GM19372 (cell line): Measurements from ENCODE around the gene XAGE1A.
"Not testable (repeated sequence)": the region's sequence is repeated elsewhere in the genome, so short reads cannot be mapped to it uniquely, and the experiment has no call there.

Source experiments
- ATAC-seq: cut with Tn5 transposase; IDR thresholded peaks from one replicate; pipeline ENCODE4 v1.9.1; 2021; ENCODE audit warnings: mild to moderate bottlenecking, low read depth, moderate library complexity; ENCODE audit not compliant: unreplicated experiment

Gene XAGE1A, protein sequence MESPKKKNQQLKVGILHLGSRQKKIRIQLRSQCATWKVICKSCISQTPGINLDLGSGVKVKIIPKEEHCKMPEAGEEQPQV

DNA sequence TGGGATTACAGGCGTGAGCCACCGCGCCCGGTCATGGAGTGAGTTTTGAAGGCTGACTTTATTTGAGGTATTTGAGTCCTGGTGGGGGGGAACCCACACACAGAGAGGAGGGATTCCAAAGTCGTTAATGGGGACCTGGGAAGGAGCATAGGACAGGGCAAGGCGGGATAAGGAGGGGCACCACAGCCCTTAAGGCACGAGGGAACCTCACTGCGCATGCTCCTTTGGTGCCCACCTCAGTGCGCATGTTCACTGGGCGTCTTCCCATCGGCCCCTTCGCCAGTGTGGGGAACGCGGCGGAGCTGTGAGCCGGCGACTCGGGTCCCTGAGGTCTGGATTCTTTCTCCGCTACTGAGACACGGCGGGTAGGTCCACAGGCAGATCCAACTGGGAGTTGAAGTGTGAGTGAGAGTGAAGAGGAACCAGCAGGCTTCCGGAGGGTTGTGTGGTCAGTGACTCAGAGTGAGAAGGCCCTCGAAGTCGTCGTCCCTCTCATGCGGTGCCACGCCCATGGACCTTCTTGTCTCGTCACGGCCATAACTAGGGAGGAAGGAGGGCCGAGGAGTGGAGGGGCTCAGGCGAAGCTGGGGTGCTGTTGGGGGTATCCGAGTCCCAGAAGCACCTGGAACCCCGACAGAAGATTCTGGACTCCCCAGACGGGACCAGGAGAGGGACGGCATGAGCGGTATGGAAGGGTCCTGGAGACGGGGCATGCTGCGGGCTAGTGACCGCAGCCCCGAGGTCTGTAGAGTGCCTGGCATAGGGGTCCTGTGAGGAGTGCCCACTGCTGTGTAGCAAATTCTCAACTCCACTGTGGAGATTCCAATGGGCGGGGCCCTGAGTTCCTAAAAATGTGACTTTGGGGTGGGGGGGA is at the start of gene XAGE1A:
TSS of gene XAGE1A (plus strand) at position 264 of the 874 bp plus-strand sequence. CDS start 1,554 bp downstream, outside the sequence.
- ATAC-seq, result not testable (repeated sequence)

DNA sequence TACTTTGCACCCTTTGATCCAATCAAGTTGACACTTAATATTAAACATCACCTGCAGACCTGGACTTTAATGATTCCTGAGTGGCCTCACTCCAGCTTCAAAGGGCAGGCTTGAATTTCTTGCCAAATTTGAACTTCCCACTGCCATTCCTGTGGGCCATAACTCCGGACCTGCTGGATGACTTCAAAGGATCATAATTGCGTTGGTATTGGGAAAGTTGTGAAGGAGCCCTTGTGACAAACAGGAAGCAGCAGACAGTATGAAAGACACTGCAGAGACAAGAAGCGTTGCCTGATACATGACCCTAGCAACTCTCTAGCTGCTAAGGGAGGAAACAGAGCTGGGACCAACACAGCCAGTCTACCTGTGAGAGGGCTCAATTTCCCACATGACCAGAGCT is 43.6 kb upstream of the XAGE1A start:
- ATAC-seq, result not testable (repeated sequence)

DNA sequence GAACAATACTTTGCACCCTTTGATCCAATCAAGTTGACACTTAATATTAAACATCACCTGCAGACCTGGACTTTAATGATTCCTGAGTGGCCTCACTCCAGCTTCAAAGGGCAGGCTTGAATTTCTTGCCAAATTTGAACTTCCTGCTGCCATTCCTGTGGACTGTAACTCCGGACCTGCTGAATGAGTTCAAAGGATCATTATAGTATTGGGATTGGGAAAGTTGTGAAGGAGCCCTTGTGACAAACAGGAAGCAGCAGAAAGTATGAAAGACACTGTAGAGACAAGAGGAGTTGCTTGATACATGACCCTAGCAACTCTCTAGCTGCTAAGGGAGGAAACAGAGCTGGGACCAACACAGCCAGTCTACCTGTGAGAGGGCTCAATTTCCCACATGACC is 24.3 kb upstream of the XAGE1A start:
- ATAC-seq, result not testable (repeated sequence)

DNA sequence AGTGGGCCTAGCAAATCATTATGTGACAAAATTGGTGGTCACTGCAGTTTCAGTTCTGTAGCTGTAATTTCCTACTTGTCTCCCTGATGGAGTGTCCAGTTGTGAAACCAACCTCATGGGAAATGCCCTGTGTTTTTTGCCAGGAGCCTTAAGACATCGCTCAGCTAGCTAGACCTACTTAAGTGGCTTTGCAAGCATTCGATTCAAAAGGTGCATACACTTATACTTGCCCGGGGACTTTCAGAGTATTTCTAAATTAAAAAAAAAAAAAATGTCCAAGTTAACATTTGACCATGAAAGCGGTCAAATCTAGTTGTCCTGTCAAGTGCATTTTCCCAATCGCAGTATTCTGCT is 788 bp downstream of the XAGE1A start:
- not testable (repeated sequence) for ATAC-seq

DNA sequence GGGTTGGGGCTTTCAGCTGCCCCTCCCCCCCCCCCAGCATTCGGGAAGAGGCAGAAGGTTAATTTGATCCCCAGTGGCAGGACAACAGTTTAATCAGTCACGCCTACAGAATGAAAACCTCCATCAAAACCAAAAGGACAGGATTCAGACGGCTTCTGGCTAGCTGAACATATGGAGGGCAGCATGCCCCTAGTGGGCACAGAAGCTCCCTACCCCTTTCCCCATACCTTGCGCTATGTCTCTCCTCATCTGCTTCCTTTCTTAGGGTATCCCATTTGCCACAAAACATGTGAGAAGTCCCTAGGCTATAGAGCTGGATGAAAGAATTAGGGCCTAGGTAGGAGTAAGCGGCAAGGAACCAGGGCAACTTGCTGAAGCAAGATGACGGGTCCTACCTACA is 5.8 kb downstream of the XAGE1A start:
- not testable (repeated sequence) for ATAC-seq

DNA sequence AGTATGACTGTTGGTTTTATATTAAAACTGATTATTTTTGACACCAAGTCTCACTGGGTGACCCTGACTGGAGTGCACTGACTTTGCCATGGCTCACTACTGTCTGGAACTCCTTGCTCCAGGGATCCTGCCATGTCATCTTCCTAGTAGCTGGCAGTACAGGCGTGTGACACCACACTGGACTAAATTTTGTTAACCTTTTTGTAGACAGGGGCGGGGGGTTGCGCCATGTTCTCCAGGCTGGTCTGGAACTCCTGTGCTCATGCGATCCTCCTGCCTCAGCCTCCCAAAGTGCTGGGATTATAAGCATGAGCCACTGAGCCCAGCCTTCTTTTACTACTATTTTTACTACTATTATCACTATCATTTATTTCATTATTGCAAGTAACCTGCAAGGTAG is 8.9 kb downstream of the XAGE1A start:
- no peak for ATAC-seq

DNA sequence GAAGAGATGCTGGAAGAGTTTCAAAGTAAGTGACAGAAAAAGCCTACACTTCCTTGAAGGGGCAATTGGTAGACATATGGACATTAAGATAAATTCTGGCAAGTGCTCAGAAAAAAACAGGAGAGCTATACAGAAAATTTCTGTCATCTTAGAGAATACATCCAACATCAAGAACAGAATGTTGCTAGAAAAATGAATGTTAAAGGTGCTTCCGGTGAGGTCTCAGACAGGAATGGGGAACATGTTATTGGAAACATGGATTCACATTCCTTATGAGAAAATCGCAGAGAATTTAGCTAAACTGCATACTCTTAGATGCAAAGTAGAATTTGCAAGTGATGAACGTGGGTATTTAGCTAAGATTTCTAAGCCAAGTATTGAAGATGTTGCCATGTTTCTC is 11.7 kb downstream of the XAGE1A start:
- ATAC-seq, result no peak

DNA sequence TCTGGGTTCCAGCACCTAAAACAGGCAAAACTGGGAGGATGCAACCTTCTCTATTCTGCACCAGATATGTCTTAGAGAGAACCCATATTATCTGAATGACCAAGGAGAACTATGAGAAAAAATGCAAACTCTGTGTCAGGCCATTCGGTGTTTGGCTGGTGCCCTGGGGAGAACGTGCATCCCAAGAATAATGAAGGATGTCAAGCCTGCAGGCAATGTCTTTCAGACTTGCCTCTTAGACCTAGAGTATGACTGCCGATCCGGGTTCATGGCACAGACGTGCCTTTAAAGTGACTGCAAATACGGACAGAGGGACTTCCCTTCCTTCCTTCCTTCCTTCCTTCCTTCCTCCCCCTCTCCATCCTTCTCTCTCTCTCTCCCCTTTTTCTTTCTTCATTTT is 14.3 kb downstream of the XAGE1A start:
- ATAC-seq, result no peak

DNA sequence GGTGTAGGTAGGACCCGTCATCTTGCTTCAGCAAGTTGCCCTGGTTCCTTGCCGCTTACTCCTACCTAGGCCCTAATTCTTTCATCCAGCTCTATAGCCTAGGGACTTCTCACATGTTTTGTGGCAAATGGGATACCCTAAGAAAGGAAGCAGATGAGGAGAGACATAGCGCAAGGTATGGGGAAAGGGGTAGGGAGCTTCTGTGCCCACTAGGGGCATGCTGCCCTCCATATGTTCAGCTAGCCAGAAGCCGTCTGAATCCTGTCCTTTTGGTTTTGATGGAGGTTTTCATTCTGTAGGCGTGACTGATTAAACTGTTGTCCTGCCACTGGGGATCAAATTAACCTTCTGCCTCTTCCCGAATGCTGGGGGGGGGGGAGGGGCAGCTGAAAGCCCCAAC is 15.5 kb downstream of the XAGE1A start:
- not testable (repeated sequence) for ATAC-seq

DNA sequence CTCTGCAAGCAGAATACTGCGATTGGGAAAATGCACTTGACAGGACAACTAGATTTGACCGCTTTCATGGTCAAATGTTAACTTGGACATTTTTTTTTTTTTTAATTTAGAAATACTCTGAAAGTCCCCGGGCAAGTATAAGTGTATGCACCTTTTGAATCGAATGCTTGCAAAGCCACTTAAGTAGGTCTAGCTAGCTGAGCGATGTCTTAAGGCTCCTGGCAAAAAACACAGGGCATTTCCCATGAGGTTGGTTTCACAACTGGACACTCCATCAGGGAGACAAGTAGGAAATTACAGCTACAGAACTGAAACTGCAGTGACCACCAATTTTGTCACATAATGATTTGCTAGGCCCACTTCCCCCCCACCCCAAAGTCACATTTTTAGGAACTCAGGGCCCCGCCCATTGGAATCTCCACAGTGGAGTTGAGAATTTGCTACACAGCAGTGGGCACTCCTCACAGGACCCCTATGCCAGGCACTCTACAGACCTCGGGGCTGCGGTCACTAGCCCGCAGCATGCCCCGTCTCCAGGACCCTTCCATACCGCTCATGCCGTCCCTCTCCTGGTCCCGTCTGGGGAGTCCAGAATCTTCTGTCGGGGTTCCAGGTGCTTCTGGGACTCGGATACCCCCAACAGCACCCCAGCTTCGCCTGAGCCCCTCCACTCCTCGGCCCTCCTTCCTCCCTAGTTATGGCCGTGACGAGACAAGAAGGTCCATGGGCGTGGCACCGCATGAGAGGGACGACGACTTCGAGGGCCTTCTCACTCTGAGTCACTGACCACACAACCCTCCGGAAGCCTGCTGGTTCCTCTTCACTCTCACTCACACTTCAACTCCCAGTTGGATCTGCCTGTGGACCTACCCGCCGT is 20.7 kb downstream of the XAGE1A start:
- not testable (repeated sequence) for ATAC-seq

DNA sequence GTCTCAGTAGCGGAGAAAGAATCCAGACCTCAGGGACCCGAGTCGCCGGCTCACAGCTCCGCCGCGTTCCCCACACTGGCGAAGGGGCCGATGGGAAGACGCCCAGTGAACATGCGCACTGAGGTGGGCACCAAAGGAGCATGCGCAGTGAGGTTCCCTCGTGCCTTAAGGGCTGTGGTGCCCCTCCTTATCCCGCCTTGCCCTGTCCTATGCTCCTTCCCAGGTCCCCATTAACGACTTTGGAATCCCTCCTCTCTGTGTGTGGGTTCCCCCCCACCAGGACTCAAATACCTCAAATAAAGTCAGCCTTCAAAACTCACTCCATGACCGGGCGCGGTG is 21.3 kb downstream of the XAGE1A start, which contains the start of gene XAGE1B:
TSS of gene XAGE1B (minus strand) at position 77 of the 339 bp plus-strand sequence. CDS start 1,536 bp downstream, outside the sequence.
- not testable (repeated sequence) for ATAC-seq

DNA sequence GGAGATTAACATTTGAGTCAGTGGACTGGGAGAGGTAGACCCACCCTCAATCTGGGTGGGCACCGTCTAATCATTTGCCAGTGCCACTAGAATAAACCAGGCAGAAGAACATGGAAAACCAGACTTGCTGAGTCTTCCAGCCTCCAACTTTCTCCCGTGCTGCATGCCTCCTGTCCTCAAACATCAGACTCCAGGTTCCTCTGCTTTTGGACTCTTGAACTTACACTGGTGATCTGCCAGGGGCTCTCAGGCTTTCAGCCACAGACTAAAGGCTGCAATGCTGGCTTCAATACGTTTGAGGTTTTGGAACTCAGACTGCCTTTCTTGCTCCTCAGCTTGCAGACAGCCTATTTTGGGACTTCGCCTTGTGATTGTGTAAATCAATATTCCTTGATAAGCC is 45.4 kb downstream of the XAGE1A start:
- ATAC-seq, result not testable (repeated sequence)

DNA sequence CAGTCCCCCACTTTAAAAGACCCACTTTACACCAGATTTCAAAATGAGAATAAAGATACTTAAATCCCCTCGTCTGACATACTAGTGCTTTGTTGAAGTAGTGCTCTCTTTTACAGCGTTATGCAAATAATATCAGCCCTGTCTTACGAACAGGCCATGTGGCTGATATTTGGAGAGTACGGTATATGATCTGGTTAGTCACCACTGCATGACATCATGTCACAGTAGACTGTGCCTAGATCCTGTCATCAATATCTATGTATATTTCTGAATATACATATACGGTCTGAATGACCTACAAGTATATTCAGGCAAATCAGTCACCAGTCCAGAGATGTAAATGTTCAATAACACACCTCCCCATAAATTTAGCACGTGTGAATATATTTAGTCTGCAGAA is 46.7 kb downstream of the XAGE1A start:
- no peak for ATAC-seq

DNA sequence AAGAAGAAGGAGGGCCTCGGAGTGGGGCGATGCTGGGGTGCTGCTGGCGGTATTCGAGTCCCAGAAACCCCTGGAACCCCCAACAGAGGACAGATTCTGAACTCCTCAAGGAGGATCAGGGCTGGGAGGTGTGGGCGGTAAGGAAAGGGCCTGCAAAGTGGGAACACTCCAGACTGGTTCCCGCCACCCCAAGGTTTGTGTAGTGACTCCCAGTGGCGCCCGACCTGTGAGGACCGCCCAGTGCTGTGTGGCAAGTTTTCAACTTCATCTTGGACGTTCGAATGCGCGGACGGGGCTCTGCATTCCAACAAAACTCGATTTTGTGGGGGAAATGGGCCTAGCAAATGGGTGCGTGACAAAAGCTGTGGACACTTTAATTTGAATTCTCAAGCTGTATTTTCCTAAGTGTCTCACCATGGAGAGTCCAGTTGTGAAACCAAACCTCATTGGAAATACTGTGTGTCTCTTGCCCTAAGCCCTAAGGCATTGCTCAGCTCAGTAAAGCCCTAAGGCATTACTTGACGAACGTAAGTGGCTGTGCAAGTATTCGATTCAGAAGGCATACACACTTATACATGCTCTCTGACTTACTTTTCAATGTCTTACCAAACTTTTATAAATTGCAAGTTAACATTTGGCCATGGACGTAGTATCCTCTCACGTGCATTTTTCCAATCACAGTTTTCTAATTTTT is 48.7 kb downstream of the XAGE1A start:
- no peak for ATAC-seq

DNA sequence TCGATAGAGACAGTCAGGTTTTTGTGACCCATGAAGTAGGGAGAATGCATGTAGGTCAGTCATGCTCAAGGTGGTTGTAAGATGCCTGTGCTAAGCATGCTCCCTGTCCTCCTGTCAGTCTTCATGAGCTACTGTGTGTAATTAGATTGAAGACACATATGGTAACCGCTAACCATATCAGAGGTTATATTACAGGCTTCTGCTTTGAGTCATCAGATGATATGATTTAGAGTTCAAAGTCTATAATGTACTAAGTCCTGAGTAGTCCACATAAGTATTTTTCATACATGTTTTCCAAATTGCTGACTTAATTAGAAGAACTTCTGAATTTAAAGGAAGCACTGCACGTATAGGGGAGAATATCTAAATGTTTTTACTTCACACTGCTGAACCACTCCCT is 53.2 kb downstream of the XAGE1A start:
- ATAC-seq, result not testable (repeated sequence)
